Lower leg skin (tissue), 4 donors: ENCODE measurements around the gene TOP1. TPM values are rescaled to one million over a fixed set of nuclear protein-coding genes. Genes with fewer than 3 reads are reported as not detected.

Source experiments
- DNase-seq, 2 donors: peaks; one replicate each; pipeline ENCODE4 v3.0.0-alpha.2; 2019; ENCODE audit warnings: low spot score in 2 of 2
- H3K4me3 ChIP-seq: fragments of 200-600 bp; sonication (generic); 2 replicates; pipeline ENCODE4 v1.5.1; 2017; ENCODE audit warnings: mild to moderate bottlenecking, low read depth; ENCODE audit not compliant: poor library complexity, severe bottlenecking
- POLR2A ChIP-seq, 2 donors: fragments of 450-650 bp; IDR thresholded peaks; one replicate each; pipeline ENCODE4 v1.6.1; 2016 to 2017; ENCODE audit warnings: antibody characterized with exemption in 2 of 2, mild to moderate bottlenecking in 1 of 2, moderate library complexity in 1 of 2
- WGBS, 2 donors: methylation state at CpG; one replicate each; pipeline ENCODE4 v1.1.5; 2018; 5-methylcytosine and 5-hydroxymethylcytosine counted together
- intact Hi-C: fragments of 100-400 bp; cut with DNase I; formaldehyde crosslinking; loops from one replicate; pipeline ENCODE4 v1.15.0; 2023; ENCODE audit warnings: low total_unique reads
- total RNA-seq, 4 donors: library from RNA; depleted of rRNA; stranded (reverse); fragments of >200 nt; gene quantifications; one replicate each; pipeline ENCODE4 v1.1.0, GENCODE V29; 2016
- TF ChIP-seq, protein P1 (sequence below), 3 donors: fragments of 450-650 bp; IDR thresholded peaks; one replicate each; pipeline ENCODE4 v1.5.1; 2016; ENCODE audit warnings: antibody characterized with exemption in 3 of 3, mild to moderate bottlenecking in 3 of 3, moderate library complexity in 2 of 3

Gene TOP1
- total RNA-seq, 4 donors from 2014 or later, result 29.8 to 37.1 (median 31.9) TPM

DNA sequence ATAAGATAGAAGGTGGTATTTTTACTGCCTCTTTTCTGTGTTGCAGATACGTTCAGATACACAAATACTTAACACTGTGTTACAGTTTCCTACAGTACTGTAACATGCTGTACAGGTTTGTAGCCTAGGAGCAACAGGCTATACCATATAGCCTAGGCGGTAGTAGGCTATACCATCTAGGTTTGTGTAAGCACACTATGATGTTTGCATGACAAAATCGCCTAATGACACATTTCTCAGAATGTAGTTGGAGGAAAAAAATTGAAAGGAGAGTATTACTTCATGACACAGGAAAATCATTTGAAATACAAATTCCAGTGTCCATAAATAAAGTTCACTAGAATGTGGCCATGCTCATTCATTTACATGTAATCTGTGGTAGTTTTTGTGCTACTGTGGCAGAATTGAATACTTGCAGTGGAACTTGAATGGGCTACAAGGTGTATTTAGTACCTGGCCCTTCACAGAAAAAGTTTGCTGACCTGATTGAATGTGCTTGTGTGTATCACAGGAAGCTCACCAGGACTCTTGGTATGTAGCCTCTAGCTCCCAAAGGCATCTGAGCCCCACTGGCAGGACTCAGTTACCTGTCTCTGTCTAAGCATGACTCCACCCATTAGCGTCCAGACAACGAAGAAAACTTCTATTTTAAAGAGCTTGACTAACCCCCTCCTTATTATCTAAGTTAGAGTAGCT, 18.8 kb downstream of the TOP1 start:
- DNase-seq, result no peak
- no peak for TF ChIP-seq POLR2A (IDR thresholded peaks at IDR 0.05)
- TF ChIP-seq, protein P1, sequence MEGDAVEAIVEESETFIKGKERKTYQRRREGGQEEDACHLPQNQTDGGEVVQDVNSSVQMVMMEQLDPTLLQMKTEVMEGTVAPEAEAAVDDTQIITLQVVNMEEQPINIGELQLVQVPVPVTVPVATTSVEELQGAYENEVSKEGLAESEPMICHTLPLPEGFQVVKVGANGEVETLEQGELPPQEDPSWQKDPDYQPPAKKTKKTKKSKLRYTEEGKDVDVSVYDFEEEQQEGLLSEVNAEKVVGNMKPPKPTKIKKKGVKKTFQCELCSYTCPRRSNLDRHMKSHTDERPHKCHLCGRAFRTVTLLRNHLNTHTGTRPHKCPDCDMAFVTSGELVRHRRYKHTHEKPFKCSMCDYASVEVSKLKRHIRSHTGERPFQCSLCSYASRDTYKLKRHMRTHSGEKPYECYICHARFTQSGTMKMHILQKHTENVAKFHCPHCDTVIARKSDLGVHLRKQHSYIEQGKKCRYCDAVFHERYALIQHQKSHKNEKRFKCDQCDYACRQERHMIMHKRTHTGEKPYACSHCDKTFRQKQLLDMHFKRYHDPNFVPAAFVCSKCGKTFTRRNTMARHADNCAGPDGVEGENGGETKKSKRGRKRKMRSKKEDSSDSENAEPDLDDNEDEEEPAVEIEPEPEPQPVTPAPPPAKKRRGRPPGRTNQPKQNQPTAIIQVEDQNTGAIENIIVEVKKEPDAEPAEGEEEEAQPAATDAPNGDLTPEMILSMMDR (IDR thresholded peaks at IDR 0.05), result no peak
- intact Hi-C loops, result no loop called here
- H3K4me3 ChIP-seq, result no peak overlapping the region
- WGBS, 2 donors, result 46 to 51% methylated on average over 5 of the region's 5 CpGs

DNA sequence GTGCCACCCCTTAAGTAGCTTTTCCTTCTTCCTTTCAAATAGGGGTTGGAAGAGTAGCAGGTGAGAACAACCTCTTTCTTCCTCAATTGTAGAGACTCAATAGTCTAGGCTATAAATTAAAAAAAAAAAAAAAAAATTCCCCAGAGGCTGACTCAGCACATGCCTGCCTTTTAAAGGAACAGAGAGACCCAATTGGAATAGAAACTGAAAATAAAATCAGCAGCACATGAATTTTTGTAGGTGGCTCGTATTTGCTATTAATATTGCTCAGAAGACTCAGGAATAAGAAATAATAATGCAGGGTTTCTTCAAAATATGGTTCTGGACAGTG, 19.3 kb downstream of the TOP1 start:
- DNase-seq, result no peak
- intact Hi-C loops, result no loop called here
- TF ChIP-seq POLR2A (IDR thresholded peaks at IDR 0.05), result no peak
- TF ChIP-seq, protein P1 (IDR thresholded peaks at IDR 0.05), result no peak
- 4% methylated on average over 1 of the region's 1 CpG for WGBS, 2 donors
- H3K4me3 ChIP-seq, result no peak overlapping the region

DNA sequence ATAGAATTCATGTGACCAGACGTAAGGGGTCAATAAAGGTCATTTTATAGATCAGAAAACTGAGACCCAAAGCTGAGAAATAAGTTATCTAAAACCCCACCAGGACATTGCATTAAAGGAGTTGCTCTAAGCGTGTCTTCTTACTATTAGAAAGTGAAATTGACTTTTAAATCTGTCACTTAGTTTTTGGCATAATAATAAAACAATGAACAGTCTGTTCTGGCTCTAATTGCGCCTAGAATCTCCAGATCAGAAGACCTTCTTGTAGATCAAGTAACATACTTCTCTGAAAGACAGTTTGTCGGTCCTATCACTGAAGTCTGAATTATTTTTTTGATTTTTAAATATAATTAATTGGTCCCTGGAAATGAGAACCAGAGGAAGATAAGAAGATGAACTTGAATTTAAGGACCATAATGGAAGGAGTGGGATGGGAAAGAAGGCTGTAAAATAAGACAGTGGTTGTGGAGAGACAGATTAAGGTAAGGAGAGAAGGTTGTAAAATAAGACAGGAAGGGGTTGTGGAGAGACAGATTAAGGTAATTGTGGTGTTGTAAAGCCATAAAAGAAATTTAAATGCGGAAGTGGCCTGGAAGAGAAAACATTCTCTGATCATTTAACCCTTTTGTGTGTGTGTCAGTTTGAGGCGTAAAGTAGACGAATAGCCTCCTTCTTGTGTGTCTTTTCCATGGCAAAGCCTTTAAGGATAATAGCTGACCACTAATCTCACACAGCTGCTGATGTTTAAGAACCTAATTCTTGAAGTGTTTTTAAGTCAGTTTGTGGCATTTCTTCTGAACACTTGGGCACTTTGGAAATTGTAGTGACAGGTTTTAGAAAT, 20.1 kb downstream of the TOP1 start:
- WGBS, 2 donors, result 24 to 30% methylated on average over 7 of the region's 7 CpGs
- H3K4me3 ChIP-seq, result no peak overlapping the region
- DNase-seq, result no peak
- intact Hi-C loops, result no loop called here
- TF ChIP-seq, protein P1 (IDR thresholded peaks at IDR 0.05), result no peak
- no peak for TF ChIP-seq POLR2A (IDR thresholded peaks at IDR 0.05)

DNA sequence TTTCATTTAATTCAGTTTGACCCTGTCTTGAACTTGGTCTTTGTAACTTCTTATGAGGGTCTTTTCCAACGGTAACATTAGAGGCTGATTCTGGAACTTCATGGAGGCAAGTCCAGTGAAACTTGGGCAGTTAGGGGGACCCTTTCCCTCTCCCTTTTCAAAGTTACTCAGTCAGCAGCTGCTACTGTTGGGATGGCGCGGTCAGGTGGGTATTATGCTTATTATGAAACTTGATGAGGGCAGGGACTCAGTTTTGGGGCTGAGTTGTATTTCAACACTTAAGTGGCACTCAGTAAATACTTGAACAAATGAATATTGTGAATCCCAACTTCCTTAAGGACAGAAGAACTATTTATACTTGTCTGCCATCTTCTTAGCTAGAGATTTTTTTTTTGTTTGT, 20.8 kb downstream of the TOP1 start:
- intact Hi-C loops, result no loop called here
- WGBS, 2 donors, result 40 to 64% methylated on average over 3 of the region's 3 CpGs
- no peak overlapping the region for H3K4me3 ChIP-seq
- TF ChIP-seq POLR2A (IDR thresholded peaks at IDR 0.05), result no peak
- TF ChIP-seq, protein P1 (IDR thresholded peaks at IDR 0.05), result no peak
- no peak for DNase-seq

DNA sequence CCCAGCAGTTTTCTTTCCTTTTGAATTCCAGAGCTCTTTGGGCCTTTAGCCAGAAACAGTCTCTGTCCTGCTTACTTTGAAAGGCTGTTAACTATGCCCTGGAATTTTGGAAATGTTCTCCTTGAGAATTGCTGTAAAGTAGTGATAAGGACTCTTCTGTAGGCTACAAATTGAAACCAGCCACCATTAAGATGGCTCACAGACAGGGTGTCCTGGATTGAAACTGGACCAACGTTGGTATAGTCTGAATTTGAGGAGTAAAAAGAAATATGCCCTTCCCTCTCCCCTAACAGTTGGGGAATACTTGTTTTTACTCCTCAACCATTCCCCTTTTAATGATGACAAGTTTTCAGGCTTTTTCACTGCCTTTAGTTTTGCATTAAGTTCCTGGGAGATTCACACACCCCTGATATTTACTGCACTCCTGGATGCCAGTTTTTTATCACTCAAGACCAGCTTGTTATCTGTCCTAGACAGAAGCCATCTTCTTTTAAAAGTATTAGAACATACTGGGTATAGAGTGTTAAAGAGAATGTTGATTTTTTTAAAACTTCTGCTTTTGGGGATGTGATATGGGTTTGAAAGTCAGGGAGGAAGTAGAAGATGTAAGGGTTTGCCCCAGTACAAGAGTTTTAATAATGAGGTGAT, 21.9 kb downstream of the TOP1 start:
- no peak for DNase-seq
- intact Hi-C loops, result no loop called here
- H3K4me3 ChIP-seq, result no peak overlapping the region
- 33% methylated on average over 1 of the region's 1 CpG for WGBS, 2 donors
- TF ChIP-seq, protein P1 (IDR thresholded peaks at IDR 0.05), result no peak
- no peak for TF ChIP-seq POLR2A (IDR thresholded peaks at IDR 0.05)
